Peyer's patch (tissue), 4 donors: Measurements from ENCODE around the gene KSR2. TPM values are rescaled to one million over a fixed set of nuclear protein-coding genes. Genes with fewer than 3 reads are reported as not detected.

Experiments
- DNase-seq, 3 donors: peaks; one replicate each; pipeline ENCODE4 v3.0.0-alpha.2; 2017 to 2019
- H3K27ac ChIP-seq, 4 donors: fragments of 200-600 bp; sonication (generic); one replicate each; pipeline ENCODE4 v1.5.1; 2016 to 2019
- H3K27me3 ChIP-seq, 2 donors: fragments of 200-600 bp; sonication (generic); one replicate each; pipeline ENCODE4 v1.5.1; 2019
- H3K36me3 ChIP-seq, 3 donors: fragments of 200-600 bp; sonication (generic); one replicate each; pipeline ENCODE4 v1.5.1; 2016 to 2019
- H3K4me1 ChIP-seq, 4 donors: fragments of 200-600 bp; sonication (generic); one replicate each; pipeline ENCODE4 v1.5.1; 2016 to 2019
- H3K4me3 ChIP-seq, 4 donors: fragments of 200-600 bp; sonication (generic); 1 replicate in 3 of 4; 2 replicates in 1 of 4; pipeline ENCODE4 v1.5.1; 2016 to 2019; ENCODE audit warnings: mild to moderate bottlenecking in 1 of 4
- H3K9me3 ChIP-seq, 4 donors: fragments of 200-600 bp; sonication (generic); one replicate each; pipeline ENCODE4 v1.5.1; 2016 to 2019; ENCODE audit warnings: mild to moderate bottlenecking in 1 of 4
- POLR2A ChIP-seq, 2 donors: fragments of 450-650 bp; IDR thresholded peaks; one replicate each; pipeline ENCODE4 v1.5.1; 2017; ENCODE audit warnings: antibody characterized with exemption in 2 of 2, mild to moderate bottlenecking in 2 of 2, moderate library complexity in 2 of 2
- total RNA-seq, 4 donors: library from RNA; depleted of rRNA; stranded (reverse); fragments of >200 nt; gene quantifications; one replicate each; pipeline ENCODE4 v1.1.0, GENCODE V29; 2016
- TF ChIP-seq, protein P1 (sequence below), 6 experiments: fragments of 450-650 bp in 4 of 6; fragments of 200-600 bp in 2 of 6; sonication (generic) in 1 of 6; IDR thresholded peaks; one replicate each; pipeline ENCODE4 v1.5.1; 2017 to 2019; ENCODE audit warnings: antibody characterized with exemption in 6 of 6, mild to moderate bottlenecking in 3 of 6, moderate library complexity in 1 of 6

KSR2 gene
- total RNA-seq, 4 donors from 2014 or later, result 0.27 to 0.53 (median 0.28) TPM; not detected in 1

DNA sequence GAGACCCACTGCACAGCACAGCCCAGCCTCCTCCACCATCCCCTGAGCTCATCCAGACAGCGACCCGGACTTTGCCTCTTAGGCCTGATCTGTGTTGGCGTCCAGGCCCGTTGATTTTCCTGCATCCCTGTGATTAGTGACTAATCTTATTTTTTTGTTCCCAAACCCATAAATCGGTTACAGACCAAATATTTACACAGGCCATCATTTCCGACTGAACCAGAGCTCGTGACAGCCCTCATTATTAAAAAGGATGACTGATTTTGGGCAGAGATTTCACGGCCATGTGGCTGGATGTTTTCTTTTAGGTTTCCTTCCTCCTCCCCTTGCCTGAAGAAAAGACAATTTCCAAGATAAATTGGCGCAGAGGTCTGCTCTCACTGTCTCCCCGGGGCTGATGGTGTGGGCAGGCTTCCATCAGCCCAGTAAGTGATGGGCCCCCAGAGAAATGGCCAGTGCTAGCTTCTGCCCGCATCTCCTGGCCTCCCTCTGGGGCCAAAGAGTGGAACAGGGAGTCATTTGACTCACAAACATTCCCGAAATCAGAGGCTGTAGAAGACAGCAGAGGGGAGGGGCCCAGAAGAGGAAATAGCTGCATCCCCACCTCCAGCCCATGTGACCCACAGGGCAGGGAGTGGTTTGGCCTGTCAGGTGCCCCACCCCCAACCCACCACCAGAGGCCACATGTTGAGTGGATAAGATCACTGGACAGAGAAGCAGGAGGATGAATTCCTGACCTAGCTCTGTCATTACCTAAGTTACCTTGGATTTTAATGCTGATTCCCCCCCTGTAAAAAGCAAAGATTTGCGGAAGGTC is 283.5 kb downstream of the KSR2 start:
- no peak overlapping the region for H3K4me3 ChIP-seq
- no peaks in the 10 kb centered on the region for H3K36me3 ChIP-seq
- H3K27ac ChIP-seq, result peak overlapping the region in 2 of 4 donors; percentile 52 to 71
- H3K4me1 ChIP-seq, result peaks cover 0 to 16% (median 0%) of the 10 kb centered on the region in 4 donors
- DNase-seq, result peak in 2 of 3 donors; percentile 66 to 67
- no peak for TF ChIP-seq POLR2A (IDR thresholded peaks at IDR 0.05)
- TF ChIP-seq, protein P1, sequence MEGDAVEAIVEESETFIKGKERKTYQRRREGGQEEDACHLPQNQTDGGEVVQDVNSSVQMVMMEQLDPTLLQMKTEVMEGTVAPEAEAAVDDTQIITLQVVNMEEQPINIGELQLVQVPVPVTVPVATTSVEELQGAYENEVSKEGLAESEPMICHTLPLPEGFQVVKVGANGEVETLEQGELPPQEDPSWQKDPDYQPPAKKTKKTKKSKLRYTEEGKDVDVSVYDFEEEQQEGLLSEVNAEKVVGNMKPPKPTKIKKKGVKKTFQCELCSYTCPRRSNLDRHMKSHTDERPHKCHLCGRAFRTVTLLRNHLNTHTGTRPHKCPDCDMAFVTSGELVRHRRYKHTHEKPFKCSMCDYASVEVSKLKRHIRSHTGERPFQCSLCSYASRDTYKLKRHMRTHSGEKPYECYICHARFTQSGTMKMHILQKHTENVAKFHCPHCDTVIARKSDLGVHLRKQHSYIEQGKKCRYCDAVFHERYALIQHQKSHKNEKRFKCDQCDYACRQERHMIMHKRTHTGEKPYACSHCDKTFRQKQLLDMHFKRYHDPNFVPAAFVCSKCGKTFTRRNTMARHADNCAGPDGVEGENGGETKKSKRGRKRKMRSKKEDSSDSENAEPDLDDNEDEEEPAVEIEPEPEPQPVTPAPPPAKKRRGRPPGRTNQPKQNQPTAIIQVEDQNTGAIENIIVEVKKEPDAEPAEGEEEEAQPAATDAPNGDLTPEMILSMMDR (IDR thresholded peaks at IDR 0.05), result no peak
- H3K9me3 ChIP-seq, result no peaks in the 10 kb centered on the region
- no peaks in the 10 kb centered on the region for H3K27me3 ChIP-seq

DNA sequence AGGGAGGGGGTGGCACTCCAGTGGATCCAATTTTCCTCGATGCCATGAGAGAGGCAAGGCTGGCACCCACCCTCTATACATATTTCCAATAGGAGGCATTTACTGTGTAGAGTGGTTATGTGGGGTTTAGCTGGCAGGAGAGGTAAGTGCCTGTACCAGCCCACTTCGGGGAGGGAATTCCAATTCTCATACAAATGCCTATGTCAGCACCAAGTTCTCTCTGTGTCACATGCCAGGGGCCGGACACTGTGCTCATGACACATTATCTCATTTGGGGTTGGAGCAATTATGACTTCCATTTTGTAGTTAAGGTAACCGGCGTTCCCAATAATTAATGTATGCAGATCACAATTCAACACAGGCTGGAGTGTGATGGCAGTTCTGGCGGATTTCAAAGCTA is 284.3 kb downstream of the KSR2 start:
- no peak overlapping the region for H3K27ac ChIP-seq

DNA sequence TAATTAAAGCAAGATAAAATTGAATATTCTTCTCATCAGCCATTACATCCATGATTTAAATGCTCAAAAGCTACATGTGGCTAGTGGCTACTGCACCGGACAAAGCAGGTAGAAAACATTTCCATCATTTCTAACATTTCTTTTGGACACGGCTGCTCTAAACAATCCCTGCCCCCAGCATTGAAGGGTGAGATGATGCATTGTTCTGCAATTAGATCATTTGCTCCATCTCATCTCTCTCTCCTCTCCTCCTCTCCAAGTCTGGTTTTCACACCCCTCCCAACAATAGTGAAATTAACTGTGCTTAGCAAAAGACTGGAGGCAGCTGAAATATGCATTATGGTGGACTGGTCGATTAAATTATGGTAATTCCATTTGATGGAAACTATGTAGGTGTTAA is 288.5 kb downstream of the KSR2 start:
- Histone ChIP-seq H3K4me1 (peaks cover 0 to 5% (median 0%) of the 10 kb centered on the region in 4 donors), H3K27ac (no peak overlapping the region), H3K27me3 (no peaks in the 10 kb centered on the region), H3K9me3 (no peaks in the 10 kb centered on the region), H3K36me3 (no peaks in the 10 kb centered on the region), H3K4me3 (no peak overlapping the region)
- no peak for DNase-seq
- TF ChIP-seq, protein P1 (IDR thresholded peaks at IDR 0.05), result no peak
- TF ChIP-seq POLR2A (IDR thresholded peaks at IDR 0.05), result no peak

More for the DNA sequence above, 284.3 kb downstream of the KSR2 start:
- H3K36me3 ChIP-seq, result no peaks in the 10 kb centered on the region
- H3K9me3 ChIP-seq, result no peaks in the 10 kb centered on the region
- H3K4me3 ChIP-seq, result no peak overlapping the region
- no peaks in the 10 kb centered on the region for H3K27me3 ChIP-seq
- TF ChIP-seq POLR2A (IDR thresholded peaks at IDR 0.05), result no peak
- TF ChIP-seq, protein P1 (IDR thresholded peaks at IDR 0.05), result no peak
- no peak for DNase-seq
- peaks cover 0 to 16% (median 0%) of the 10 kb centered on the region in 4 donors for H3K4me1 ChIP-seq

DNA sequence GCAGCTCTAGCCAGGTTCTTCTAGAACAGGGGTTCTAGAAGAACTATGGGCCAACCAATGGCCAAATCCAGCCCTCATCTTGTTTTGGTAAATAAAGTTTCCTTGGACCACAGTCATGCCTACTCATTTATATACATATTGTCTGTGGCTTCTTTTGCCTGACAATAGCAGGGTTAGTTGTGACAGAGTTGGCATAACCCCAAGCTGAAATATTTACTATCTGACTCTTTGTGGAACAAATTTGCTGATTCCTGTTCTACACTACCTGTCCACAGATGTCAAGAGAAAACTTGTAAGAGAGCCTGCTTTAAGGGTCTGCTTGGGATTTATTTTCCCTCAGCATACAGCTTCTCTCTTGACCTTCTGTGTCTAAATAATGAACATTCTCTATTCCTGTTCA is 289.0 kb downstream of the KSR2 start:
- H3K4me3 ChIP-seq, result no peak overlapping the region
- no peaks in the 10 kb centered on the region for H3K9me3 ChIP-seq
- no peak overlapping the region for H3K27ac ChIP-seq
- no peaks in the 10 kb centered on the region for H3K27me3 ChIP-seq
- no peaks in the 10 kb centered on the region for H3K36me3 ChIP-seq
- H3K4me1 ChIP-seq, result peaks cover 0 to under 1% (median 0%) of the 10 kb centered on the region in 4 donors
- TF ChIP-seq, protein P1 (IDR thresholded peaks at IDR 0.05), result no peak
- no peak for TF ChIP-seq POLR2A (IDR thresholded peaks at IDR 0.05)
- no peak for DNase-seq

DNA sequence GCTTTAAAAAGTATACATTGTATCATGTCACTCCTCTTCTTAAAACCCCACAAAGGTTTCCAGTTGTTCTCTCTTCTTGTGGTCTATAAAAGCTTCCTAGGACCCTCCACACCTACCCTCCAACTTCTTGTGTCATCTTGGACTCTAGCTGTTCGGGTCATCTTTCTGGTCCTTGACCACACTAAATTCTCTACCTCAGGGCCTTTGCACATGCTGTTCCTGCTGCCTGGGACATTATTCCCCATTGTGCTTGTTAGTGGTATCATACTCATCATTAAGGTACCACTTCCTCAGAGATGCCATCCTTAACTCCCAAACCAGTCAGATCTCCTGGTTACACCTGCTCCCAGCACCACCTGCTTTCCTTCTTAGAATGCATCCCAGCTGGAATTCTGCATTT is 294.0 kb downstream of the KSR2 start:
- H3K9me3 ChIP-seq, result no peaks in the 10 kb centered on the region
- H3K36me3 ChIP-seq, result no peaks in the 10 kb centered on the region
- no peaks in the 10 kb centered on the region for H3K27me3 ChIP-seq
- no peak for TF ChIP-seq POLR2A (IDR thresholded peaks at IDR 0.05)
- TF ChIP-seq, protein P1 (IDR thresholded peaks at IDR 0.05), result no peak
- H3K4me3 ChIP-seq, result no peak overlapping the region
- H3K4me1 ChIP-seq, result no peaks in the 10 kb centered on the region
- no peak for DNase-seq
- no peak overlapping the region for H3K27ac ChIP-seq
